Measurements from ENCODE around the gene BFAR. TPM values are rescaled to one million over a fixed set of nuclear protein-coding genes. Genes with fewer than 3 reads are reported as not detected.

BFAR gene
- total and polyA plus RNA-seq, 10 of the 15 experiments (the other 5 are each of a cell fraction or from before 2014, with no cell fraction given) = 34.6 to 62.0 (median 43.4) TPM

- TF ChIP-seq, protein P1, sequence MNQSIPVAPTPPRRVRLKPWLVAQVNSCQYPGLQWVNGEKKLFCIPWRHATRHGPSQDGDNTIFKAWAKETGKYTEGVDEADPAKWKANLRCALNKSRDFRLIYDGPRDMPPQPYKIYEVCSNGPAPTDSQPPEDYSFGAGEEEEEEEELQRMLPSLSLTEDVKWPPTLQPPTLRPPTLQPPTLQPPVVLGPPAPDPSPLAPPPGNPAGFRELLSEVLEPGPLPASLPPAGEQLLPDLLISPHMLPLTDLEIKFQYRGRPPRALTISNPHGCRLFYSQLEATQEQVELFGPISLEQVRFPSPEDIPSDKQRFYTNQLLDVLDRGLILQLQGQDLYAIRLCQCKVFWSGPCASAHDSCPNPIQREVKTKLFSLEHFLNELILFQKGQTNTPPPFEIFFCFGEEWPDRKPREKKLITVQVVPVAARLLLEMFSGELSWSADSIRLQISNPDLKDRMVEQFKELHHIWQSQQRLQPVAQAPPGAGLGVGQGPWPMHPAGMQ (IDR thresholded peaks at IDR 0.05; ENCODE audit: borderline replicate concordance) = no peak
- TF ChIP-seq MYC (IDR thresholded peaks at IDR 0.05; ENCODE audit: insufficient read depth, insufficient read length, insufficient replicate concordance, low read length, severe bottlenecking) = no peak
- 0 out of 4 replicates have a peak, but pooled peaks of 1 of the 2 experiments have one; percentile 40 for TF ChIP-seq EP300 (IDR thresholded peaks at IDR 0.05; ENCODE audit: borderline replicate concordance in 1 of 2, control insufficient read depth in 1 of 2, low read depth in 2 of 2, low read length in 2 of 2)
- peak; percentile 76 for TF ChIP-seq ASH2L (IDR thresholded peaks at IDR 0.05; ENCODE audit: borderline replicate concordance, low read depth)
- peak; percentile 40; the same call in 1 of the 2 replicates for TF ChIP-seq SPI1 (IDR thresholded peaks at IDR 0.05; ENCODE audit: borderline replicate concordance, insufficient read depth, low read depth, low read length)
- TF ChIP-seq RELB (IDR thresholded peaks at IDR 0.05; ENCODE audit: low read depth) = peak; percentile 77; the same call in 1 of the 2 replicates
- no peak for TF ChIP-seq STAT1 (conservative IDR thresholded peaks at IDR 0.05)
- no peak for TF ChIP-seq CTCF (IDR thresholded peaks at IDR 0.05 in 2 of 3, conservative IDR thresholded peaks at IDR 0.05 in 1 of 3; ENCODE audit: control insufficient read depth in 2 of 3, extremely low read depth in 1 of 3, insufficient read depth in 1 of 3, low read depth in 3 of 3, low read length in 3 of 3)
- no peak for TF ChIP-seq HSF1 (IDR thresholded peaks at IDR 0.05; ENCODE audit: low read depth, low read length)
- no peak for TF ChIP-seq ZBTB40 (IDR thresholded peaks at IDR 0.05; ENCODE audit: borderline replicate concordance)
- no peak for TF ChIP-seq ELK1 (IDR thresholded peaks at IDR 0.05; ENCODE audit: low read depth, low read length)
- no peak for TF ChIP-seq FOXK2 (IDR thresholded peaks at IDR 0.05)
- TF ChIP-seq MYB (IDR thresholded peaks at IDR 0.05; ENCODE audit: borderline replicate concordance, low read depth, low read length) = 0 out of 2 replicates have a peak, but pooled peaks have one; percentile 9
- TF ChIP-seq PAX8 (IDR thresholded peaks at IDR 0.05) = no peak
- peak in 1 of 2 experiments; percentile 54; a peak in 1 of 4 replicates for TF ChIP-seq BHLHE40 (IDR thresholded peaks at IDR 0.05; ENCODE audit: borderline replicate concordance in 1 of 2, low read depth in 2 of 2, low read length in 1 of 2)
- peak; percentile 60; the same call in 1 of the 2 replicates for TF ChIP-seq MTA2 (IDR thresholded peaks at IDR 0.05; ENCODE audit: low read depth)
These were observed 24.6 kb upstream of the BFAR start (continued) for GRCh38 chr16:14608111-14608566.

All from GM12878 (cell line).